Endothelial cell of umbilical vein (primary cell): ENCODE results near the gene EGFL7. TPM values are rescaled to one million over a fixed set of nuclear protein-coding genes. Genes with fewer than 3 reads are reported as not detected.

Experiments
- BruUV-seq: library from RNA; stranded (reverse); fragments of 400-500 nt; replicated peaks from 2 replicates; lab custom pipeline; 2021; lab: Mats Ljungman, UMichigan
- CTCF ChIA-PET: fragments of 300-600, 350-600 bp; sonication (Branson Sonifier 250); formaldehyde crosslinking; loops from one replicate; lab custom pipeline; 2021; ENCODE audit warnings: antibody characterized with exemption, inconsistent platforms; lab: Charles Lee
- POLR2A ChIA-PET: fragments of 300-600, 350-600 bp; sonication (Branson Sonifier 250); formaldehyde crosslinking; loops from one replicate; lab custom pipeline; 2021; ENCODE audit warnings: antibody characterized with exemption, inconsistent platforms; lab: Charles Lee
- DNase-seq: peaks from one replicate; pipeline ENCODE4 v3.0.0-alpha.2; 2011; ENCODE audit warnings: low read depth, low spot score
- FAIRE-seq: peaks from 2 replicates; lab custom pipeline; 2011; peaks lifted over from hg19 to GRCh38; lab: Jason Lieb, UNC
- H2AFZ ChIP-seq: 2 replicates; pipeline ENCODE4 v1.6.0; 2012; ENCODE audit warnings: low read depth, low read length, control low read depth, inconsistent platforms
- H3K27ac ChIP-seq: 2 replicates; pipeline ENCODE4 v1.5.1; 2011; ENCODE audit warnings: low read depth, mild to moderate bottlenecking, control low read depth, low read length, moderate library complexity; ENCODE audit not compliant: insufficient read depth
- H3K27me3 ChIP-seq, 2 experiments: 2 replicates each; pipeline versions ENCODE4 v1.6.0 to v1.6.1; 2011; ENCODE audit warnings: low read length in 2 of 2, mixed read lengths in 1 of 2; ENCODE audit not compliant: control insufficient read depth in 2 of 2, insufficient read depth in 2 of 2
- H3K36me3 ChIP-seq, 2 experiments: 2 replicates in 1 of 2; 3 replicates in 1 of 2; pipeline ENCODE4 v1.5.1; 2011; ENCODE audit warnings: low read length in 2 of 2, mild to moderate bottlenecking in 1 of 2, moderate library complexity in 1 of 2; ENCODE audit not compliant: control insufficient read depth in 2 of 2, insufficient read depth in 2 of 2; ENCODE audit errors: extremely low read depth in 1 of 2
- H3K4me1 ChIP-seq: 3 replicates; pipeline ENCODE4 v1.5.1; 2011; ENCODE audit warnings: mild to moderate bottlenecking, low read length; ENCODE audit not compliant: control insufficient read depth, insufficient read depth; ENCODE audit errors: extremely low read depth
- H3K4me2 ChIP-seq: 2 replicates; pipeline ENCODE4 v1.6.1; 2011; ENCODE audit warnings: low read length, control low read depth, mixed read lengths; ENCODE audit not compliant: insufficient read depth
- H3K4me3 ChIP-seq, 3 experiments: fragments of 200-600 bp in 1 of 3; sonication (generic), shearing (Covaris generic) in 1 of 3; replicated peaks in 1 of 3; 2 replicates each; pipeline ENCODE4 v1.5.1; 2011 to 2016; ENCODE audit warnings: control low read depth in 3 of 3, low read length in 3 of 3, mild to moderate bottlenecking in 2 of 3, inconsistent platforms in 1 of 3, low read depth in 1 of 3, moderate library complexity in 1 of 3; ENCODE audit not compliant: insufficient read depth in 1 of 3
- H3K79me2 ChIP-seq: 2 replicates; pipeline ENCODE4 v1.6.0; 2012; ENCODE audit warnings: low read length, inconsistent platforms; ENCODE audit not compliant: control insufficient read depth, insufficient read depth
- H3K9ac ChIP-seq: replicated peaks from 2 replicates; pipeline ENCODE3; 2011; ENCODE audit warnings: low read length, control low read depth; ENCODE audit not compliant: insufficient read depth; ENCODE audit errors: extremely low read depth
- H3K9me1 ChIP-seq: replicated peaks from 3 replicates; pipeline ENCODE4 v1.6.0; 2011; ENCODE audit warnings: mild to moderate bottlenecking, low read length; ENCODE audit not compliant: control insufficient read depth, insufficient read depth; ENCODE audit errors: extremely low read depth
- H3K9me3 ChIP-seq: replicated peaks from 2 replicates; pipeline ENCODE4 v1.5.1; 2012; ENCODE audit warnings: low read length, inconsistent platforms; ENCODE audit not compliant: control insufficient read depth, insufficient read depth
- H4K20me1 ChIP-seq: replicated peaks from 2 replicates; pipeline ENCODE3; 2011; ENCODE audit warnings: mild to moderate bottlenecking, low read length; ENCODE audit not compliant: control insufficient read depth, insufficient read depth; ENCODE audit errors: extremely low read depth
- CTCF ChIP-seq, 2 donors: IDR thresholded peaks; 1 replicate in 1 of 2; 2 replicates in 1 of 2; pipeline ENCODE4 v1.5.1; 2011; ENCODE audit warnings: low read length in 2 of 2, mild to moderate bottlenecking in 2 of 2, moderate library complexity in 2 of 2, control low read depth in 1 of 2, inconsistent platforms in 1 of 2, low read depth in 1 of 2; ENCODE audit not compliant: insufficient read depth in 1 of 2; ENCODE audit errors: extremely low read depth in 1 of 2
- EZH2 ChIP-seq: IDR thresholded peaks from 2 replicates; pipeline ENCODE4 v1.6.1; 2012; ENCODE audit warnings: borderline replicate concordance, low read depth, mild to moderate bottlenecking, moderate library complexity, low read length, inconsistent platforms; ENCODE audit not compliant: severe bottlenecking
- FOS ChIP-seq: IDR thresholded peaks from 2 replicates; pipeline ENCODE4 v1.6.1; 2011; ENCODE audit warnings: mild to moderate bottlenecking, low read length, moderate library complexity, borderline replicate concordance; ENCODE audit not compliant: insufficient read depth
- GATA2 ChIP-seq: IDR thresholded peaks from 2 replicates; pipeline ENCODE4 v1.7.0; 2011; ENCODE audit warnings: low read depth, mild to moderate bottlenecking, moderate library complexity, mixed read lengths, low read length; ENCODE audit not compliant: insufficient read length, insufficient read depth
- JUN ChIP-seq: IDR thresholded peaks from 2 replicates; pipeline ENCODE4 v1.6.1; 2011; ENCODE audit warnings: borderline replicate concordance, low read depth; ENCODE audit not compliant: insufficient read length, insufficient read depth
- MYC ChIP-seq: IDR thresholded peaks from one replicate; pipeline ENCODE4 v1.6.1; 2011; ENCODE audit warnings: mild to moderate bottlenecking, low read depth, low read length
- POLR2A ChIP-seq: IDR thresholded peaks from 2 replicates; pipeline ENCODE4 v1.6.1; 2012; ENCODE audit warnings: low read depth, mild to moderate bottlenecking, control low read depth, low read length
- POLR2AphosphoS5 ChIP-seq: IDR thresholded peaks from 2 replicates; pipeline ENCODE4 v1.6.1; 2012; ENCODE audit warnings: low read depth, mild to moderate bottlenecking, control low read depth, low read length, moderate library complexity; ENCODE audit not compliant: insufficient read depth
- dilution Hi-C: fragments of 300-500 bp; cut with MboI; formaldehyde crosslinking; loops from one replicate; pipeline ENCODE4 v1.15.0; 2019; ENCODE audit warnings: low sequenced_read_pairs; ENCODE audit not compliant: extremely low pct_ligation_motif_present
- intact Hi-C: fragments of 100-400 bp; cut with micrococcal nuclease; formaldehyde crosslinking; loops from one replicate; pipeline ENCODE4 v1.10.0; 2022
- polyA plus RNA-seq, 4 experiments: library from polyadenylated mRNA; depleted of rRNA in 3 of 4; stranded (reverse) in 3 of 4; unstranded in 1 of 4; fragments of >200 nt; gene quantifications; 2 replicates each; pipeline versions ENCODE4 v1.2.1 to v1.2.3, GENCODE V29; 2011 to 2012; ENCODE audit warnings: missing spikeins in 1 of 4
- total RNA-seq: library from RNA; stranded (reverse); gene quantifications from 2 replicates; pipeline ENCODE4 v1.2.3, GENCODE V29; 2021
- TF ChIP-seq, protein P1 (sequence below): IDR thresholded peaks from 2 replicates; pipeline ENCODE4 v1.6.1; 2011; ENCODE audit not compliant: insufficient read depth, insufficient read length

Gene EGFL7
- total and polyA plus RNA-seq, 2 donors (not counting 3 experiments of a cell fraction or from before 2014, with no cell fraction given) = 1,043 to 1,377 TPM

GRCh38 chr9:136681029-136681428 lies 18.3 kb downstream of the EGFL7 start:
- no peak overlapping the region for H3K9ac ChIP-seq

More at GRCh38 chr9:136681029-136681428, 18.3 kb downstream of the EGFL7 start:
- Histone ChIP-seq H2AFZ (no peak overlapping the region), H4K20me1 (no peaks in the 10 kb centered on the region), H3K36me3 (peaks cover 0 to 6% of the 10 kb centered on the region in 2 experiments), H3K4me2 (no peak overlapping the region), H3K79me2 (peaks cover 49% of the 10 kb centered on the region), H3K9me1 (no peaks in the 10 kb centered on the region), H3K4me1 (peaks cover 11% of the 10 kb centered on the region), H3K4me3 (no peak overlapping the region), H3K9me3 (no peaks in the 10 kb centered on the region), H3K27me3 (no peaks in the 10 kb centered on the region), H3K27ac (no peak overlapping the region)
- DNase-seq = no peak
- BruUV-seq = no TSS peak
- TF ChIP-seq JUN (no peak), POLR2A (no peak), CTCF (IDR thresholded peaks at IDR 0.05; ENCODE audit: extremely low read depth in 1 of 2, insufficient read depth in 1 of 2, low read depth in 1 of 2, low read length in 2 of 2) (no peak), MYC (no peak), EZH2 (no peak), FOS (no peak), POLR2AphosphoS5 (no peak), GATA2 (no peak)
- TF ChIP-seq, protein P1, sequence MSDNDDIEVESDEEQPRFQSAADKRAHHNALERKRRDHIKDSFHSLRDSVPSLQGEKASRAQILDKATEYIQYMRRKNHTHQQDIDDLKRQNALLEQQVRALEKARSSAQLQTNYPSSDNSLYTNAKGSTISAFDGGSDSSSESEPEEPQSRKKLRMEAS = no peak
- FAIRE-seq = no peak
- intact Hi-C loops (no loop called here), dilution Hi-C loops (no loop called here)
- ChIA-PET CTCF (no interaction called here), POLR2A (interaction anchor here (1.0 to 1.1 kb wide), 2 partner anchors 47 to 50 kb away, joined by 3 to 5 read pairs; no protein-coding TSS in a partner anchor)
